Measurements from ENCODE around the gene RBM24.

The RBM24 gene

GRCh38 chr6:17341117-17341805 lies 60.1 kb downstream of the RBM24 start:
- Mint-ChIP-seq H3K27ac (no peak overlapping the region), H3K36me3 (no peaks in the 10 kb centered on the region), H3K27me3 (no peaks in the 10 kb centered on the region), H3K4me1 (no peaks in the 10 kb centered on the region), H3K9me3 (peaks cover 0 to 2% of the 10 kb centered on the region in 2 donors), H3K4me3 (no peak overlapping the region)
- no peak for ATAC-seq (replicated peaks)
- DNase-seq = no peak

GRCh38 chr6:17341891-17342290 lies 60.7 kb downstream of the RBM24 start:
- H3K4me1 Mint-ChIP-seq = no peaks in the 10 kb centered on the region
- no peak overlapping the region for H3K27ac Mint-ChIP-seq
- H3K27me3 Mint-ChIP-seq = no peaks in the 10 kb centered on the region
- H3K36me3 Mint-ChIP-seq = no peaks in the 10 kb centered on the region
- H3K4me3 Mint-ChIP-seq = no peak overlapping the region
- peaks cover 0 to 2% of the 10 kb centered on the region in 2 donors for H3K9me3 Mint-ChIP-seq
- ATAC-seq (replicated peaks) (no peak), DNase-seq (no peak)

- DNase-seq = no peak
- Mint-ChIP-seq H3K4me1 (no peaks in the 10 kb centered on the region), H3K27ac (no peak overlapping the region), H3K4me3 (no peak overlapping the region), H3K27me3 (no peaks in the 10 kb centered on the region), H3K9me3 (peaks cover 0 to 2% of the 10 kb centered on the region in 2 donors), H3K36me3 (no peaks in the 10 kb centered on the region)
- no peak for ATAC-seq (replicated peaks)
These were observed 62.1 kb downstream of the RBM24 start for GRCh38 chr6:17343215-17343614.

Measured in stimulated activated naive B cell treated with anti-CD40 and anti-IgM and Interleukin-4, amounts not matched to agents 10 μg/mL and 1 μg/mL and 100 μg/mL, for 72 hours (primary cell).